ENCODE data around the gene LBH.

GRCh38 chr2:30273574-30273929, 42.2 kb downstream of the LBH start:
- TF ChIP-seq, protein P1, sequence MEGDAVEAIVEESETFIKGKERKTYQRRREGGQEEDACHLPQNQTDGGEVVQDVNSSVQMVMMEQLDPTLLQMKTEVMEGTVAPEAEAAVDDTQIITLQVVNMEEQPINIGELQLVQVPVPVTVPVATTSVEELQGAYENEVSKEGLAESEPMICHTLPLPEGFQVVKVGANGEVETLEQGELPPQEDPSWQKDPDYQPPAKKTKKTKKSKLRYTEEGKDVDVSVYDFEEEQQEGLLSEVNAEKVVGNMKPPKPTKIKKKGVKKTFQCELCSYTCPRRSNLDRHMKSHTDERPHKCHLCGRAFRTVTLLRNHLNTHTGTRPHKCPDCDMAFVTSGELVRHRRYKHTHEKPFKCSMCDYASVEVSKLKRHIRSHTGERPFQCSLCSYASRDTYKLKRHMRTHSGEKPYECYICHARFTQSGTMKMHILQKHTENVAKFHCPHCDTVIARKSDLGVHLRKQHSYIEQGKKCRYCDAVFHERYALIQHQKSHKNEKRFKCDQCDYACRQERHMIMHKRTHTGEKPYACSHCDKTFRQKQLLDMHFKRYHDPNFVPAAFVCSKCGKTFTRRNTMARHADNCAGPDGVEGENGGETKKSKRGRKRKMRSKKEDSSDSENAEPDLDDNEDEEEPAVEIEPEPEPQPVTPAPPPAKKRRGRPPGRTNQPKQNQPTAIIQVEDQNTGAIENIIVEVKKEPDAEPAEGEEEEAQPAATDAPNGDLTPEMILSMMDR (IDR thresholded peaks at IDR 0.05; ENCODE audit: borderline replicate concordance, extremely low read depth, low read length, poor library complexity, severe bottlenecking), result no peak
- TF ChIP-seq EZH2 (IDR thresholded peaks at IDR 0.05; ENCODE audit: borderline replicate concordance, low read depth, low read length, severe bottlenecking), result no peak
